Fibroblast of villous mesenchyme (primary cell): ENCODE data around the gene SHISA9. TPM values are rescaled to one million over a fixed set of nuclear protein-coding genes. Genes with fewer than 3 reads are reported as not detected.

Experiments used
- DNase-seq: peaks from one replicate; pipeline ENCODE4 v3.0.0-alpha.2; 2010; ENCODE audit warnings: low read depth
- H3K4me3 ChIP-seq: 2 replicates; pipeline ENCODE4 v1.5.1; 2011; ENCODE audit warnings: low read depth, mild to moderate bottlenecking, low read length
- CTCF ChIP-seq: IDR thresholded peaks from 2 replicates; pipeline ENCODE4 v1.5.1; 2012; ENCODE audit warnings: low read depth, mild to moderate bottlenecking, low read length; ENCODE audit not compliant: insufficient read depth
- total RNA-seq: library from RNA; depleted of rRNA; stranded (reverse); fragments of >200 nt; gene quantifications from 2 replicates; pipeline ENCODE4 v1.2.3, GENCODE V29; 2012

Gene SHISA9
- total RNA-seq, 1 donor = not detected

- no peak for TF ChIP-seq CTCF
- H3K4me3 ChIP-seq = no peak overlapping the region
- DNase-seq = no peak
These were observed 302.3 kb downstream of the SHISA9 start for GRCh38 chr16:13203725-13204124.

DNA sequence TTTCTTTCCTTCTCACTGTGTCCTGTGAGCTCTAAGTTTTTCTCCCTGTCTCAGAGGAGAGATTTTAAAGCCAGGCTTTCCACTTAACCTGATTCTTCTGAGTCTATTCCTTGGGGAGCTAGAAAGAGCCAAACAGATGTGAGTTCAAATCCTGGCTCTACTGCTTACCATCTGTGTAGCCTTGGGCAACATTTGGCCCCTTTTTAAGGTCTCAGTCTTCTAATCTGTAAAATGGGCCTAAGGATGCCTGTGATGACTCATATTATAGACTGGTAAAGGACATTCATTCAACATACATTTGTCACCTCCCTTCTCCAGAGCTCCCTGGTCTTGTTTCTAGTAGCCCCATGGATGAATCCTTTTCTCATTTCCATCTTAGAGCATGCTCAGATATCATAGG, 304.0 kb downstream of the SHISA9 start:
- H3K4me3 ChIP-seq = no peak overlapping the region
- TF ChIP-seq CTCF = no peak
- DNase-seq = no peak

DNA sequence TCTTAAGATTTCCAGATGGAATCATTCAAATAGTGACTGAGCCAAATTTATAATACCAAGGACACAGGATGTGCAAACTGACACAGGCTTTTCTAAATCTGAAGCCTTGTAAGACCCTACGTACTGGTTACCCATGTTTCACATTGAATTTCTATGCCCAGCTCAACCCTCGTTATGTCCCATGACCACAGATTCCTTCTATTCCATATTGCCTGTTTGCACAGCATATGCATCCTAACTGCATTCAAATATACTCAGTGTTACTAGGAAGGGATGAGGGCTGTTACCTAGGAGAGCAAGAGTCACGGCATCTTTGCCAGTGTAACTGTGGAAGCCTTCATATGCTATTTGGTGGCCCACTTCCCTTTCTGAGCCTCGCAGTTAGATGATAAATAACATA, 305.2 kb downstream of the SHISA9 start:
- H3K4me3 ChIP-seq = no peak overlapping the region
- DNase-seq = no peak
- no peak for TF ChIP-seq CTCF

GRCh38 chr16:13207151-13207550, 305.8 kb downstream of the SHISA9 start:
- no peak for DNase-seq
- H3K4me3 ChIP-seq = no peak overlapping the region
- no peak for TF ChIP-seq CTCF

DNA sequence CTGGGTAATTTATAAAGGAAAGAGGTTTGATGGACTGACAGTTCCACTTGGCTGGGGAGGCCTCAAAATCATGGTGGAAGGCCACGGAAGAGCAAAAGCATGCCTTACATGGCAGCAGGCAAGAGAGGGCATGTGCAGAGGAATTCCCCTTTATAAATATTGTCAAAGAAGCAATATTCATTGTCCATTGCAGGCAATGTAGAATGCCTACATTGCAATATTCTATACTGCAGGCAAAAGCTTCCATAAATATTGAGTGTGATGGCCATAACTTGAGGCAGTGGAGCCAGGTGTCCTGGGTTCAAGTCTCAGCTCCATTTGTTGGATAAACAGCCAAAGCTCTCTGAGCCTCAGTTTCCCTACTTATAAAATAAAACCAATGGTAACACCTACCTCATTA, 322.3 kb downstream of the SHISA9 start:
- no peak for TF ChIP-seq CTCF
- no peak for DNase-seq
- H3K4me3 ChIP-seq = no peak overlapping the region

DNA sequence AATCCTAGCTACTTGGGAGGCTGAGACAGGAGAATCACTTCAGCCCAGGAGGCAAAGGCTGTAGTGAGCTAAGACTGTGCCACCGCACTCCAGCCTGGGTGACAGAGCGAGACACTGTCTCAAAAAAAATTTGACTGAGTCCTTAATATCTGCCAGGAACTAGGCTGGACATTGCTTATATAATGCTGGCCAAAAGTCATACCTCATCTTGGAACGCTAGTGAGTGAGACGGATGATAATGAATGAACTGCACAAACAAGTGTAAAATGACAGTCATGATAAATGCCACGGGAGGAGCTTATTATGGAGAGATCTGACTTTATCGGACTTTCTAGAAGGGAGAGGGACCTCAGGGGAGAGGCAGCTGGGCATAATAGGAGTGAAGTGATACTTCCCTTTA, 327.6 kb downstream of the SHISA9 start:
- no peak overlapping the region for H3K4me3 ChIP-seq
- no peak for DNase-seq
- TF ChIP-seq CTCF = no peak

DNA sequence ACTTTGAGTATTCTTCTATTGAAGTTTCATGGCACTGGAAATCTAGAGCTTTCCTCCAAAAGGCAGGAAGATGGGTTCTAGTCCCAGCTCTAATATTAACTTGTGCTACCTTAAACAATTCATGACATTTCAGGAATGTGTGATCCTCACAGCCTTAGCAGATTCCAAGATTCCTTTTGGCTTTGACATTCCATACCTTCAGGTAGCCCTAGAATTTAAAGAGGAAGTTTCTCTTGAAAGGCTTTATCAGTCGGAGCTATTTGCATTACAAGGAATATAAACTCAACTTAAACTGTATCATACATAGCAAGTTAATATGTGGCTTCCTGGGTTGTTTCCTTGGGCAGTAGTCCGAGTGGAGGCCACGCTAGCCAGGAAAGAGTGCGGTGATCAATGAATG, 330.0 kb downstream of the SHISA9 start:
- H3K4me3 ChIP-seq = no peak overlapping the region
- DNase-seq = no peak
- TF ChIP-seq CTCF = no peak
